Smooth muscle cell (in vitro differentiated cells): ENCODE measurements around the gene KCNK2. TPM values are rescaled to one million over a fixed set of nuclear protein-coding genes. Genes with fewer than 3 reads are reported as not detected.

Source experiments
- DNase-seq: peaks from one replicate; lab custom pipeline; 2025; ENCODE audit not compliant: unreplicated experiment; lab: John Stamatoyannopoulos, UW
- H2AFZ ChIP-seq: fragments of 200-600 bp; sonication (generic); 2 replicates; pipeline ENCODE4 v1.6.0; 2016; ENCODE audit warnings: antibody characterized with exemption, low read depth, mild to moderate bottlenecking
- H3F3A ChIP-seq: fragments of 200-600 bp; sonication (generic); 2 replicates; pipeline ENCODE4 v1.6.0; 2017; ENCODE audit warnings: antibody characterized with exemption, low read depth
- H3K27ac ChIP-seq: fragments of 200-600 bp; sonication (generic); 2 replicates; pipeline ENCODE4 v1.5.1; 2016; ENCODE audit warnings: low read depth, mild to moderate bottlenecking
- H3K27me3 ChIP-seq: fragments of 200-600 bp; sonication (generic); 2 replicates; pipeline ENCODE4 v1.6.1; 2016; ENCODE audit warnings: low read depth, mild to moderate bottlenecking
- H3K36me3 ChIP-seq: fragments of 200-600 bp; sonication (generic); 2 replicates; pipeline ENCODE4 v1.5.1; 2016; ENCODE audit warnings: low read depth
- H3K4me1 ChIP-seq: fragments of 200-600 bp; sonication (generic); 2 replicates; pipeline ENCODE4 v1.5.1; 2016; ENCODE audit warnings: low read depth
- H3K4me2 ChIP-seq: fragments of 200-600 bp; sonication (generic); 2 replicates; pipeline ENCODE4 v1.6.0; 2016; ENCODE audit warnings: mild to moderate bottlenecking
- H3K4me3 ChIP-seq: fragments of 200-600 bp; sonication (generic); 2 replicates; pipeline ENCODE4 v1.5.1; 2016; ENCODE audit warnings: mild to moderate bottlenecking
- H3K79me2 ChIP-seq: fragments of 200-600 bp; sonication (generic); 2 replicates; pipeline ENCODE4 v1.6.0; 2016; ENCODE audit warnings: low read depth, mild to moderate bottlenecking
- H3K9ac ChIP-seq: fragments of 200-600 bp; sonication (generic); 2 replicates; pipeline ENCODE4 v1.6.0; 2016; ENCODE audit warnings: low read depth
- H3K9me3 ChIP-seq: fragments of 200-600 bp; sonication (generic); replicated peaks from 2 replicates; pipeline ENCODE4 v1.5.1; 2016; ENCODE audit warnings: low read depth
- H4K20me1 ChIP-seq: fragments of 200-600 bp; sonication (generic); 2 replicates; pipeline ENCODE4 v1.6.0; 2016; ENCODE audit warnings: low read depth
- WGBS: methylation state at CpG from one replicate; pipeline ENCODE4 v1.1.7; 2016; ENCODE audit warnings: low lambda C conversion rate; 5-methylcytosine and 5-hydroxymethylcytosine counted together
- polyA plus RNA-seq: library from polyadenylated mRNA; unstranded; fragments of >200 nt; fragmentation: Nextera tagmentation; extraction: Ambion mirVana; gene quantifications from 2 replicates; pipeline ENCODE4 v1.2.1, GENCODE V29; 2016
- total RNA-seq: library from RNA; depleted of rRNA; stranded (reverse); fragments of >200 nt; gene quantifications from 2 replicates; pipeline ENCODE4 v1.2.3, GENCODE V29; 2014
- TF ChIP-seq, protein P1 (sequence below): fragments of 200-600 bp; sonication (generic); IDR thresholded peaks from 2 replicates; pipeline ENCODE4 v1.5.1; 2017; ENCODE audit warnings: borderline replicate concordance, mild to moderate bottlenecking, antibody characterized with exemption; ENCODE audit not compliant: insufficient read depth, poor library complexity, severe bottlenecking

Gene KCNK2
- total and polyA plus RNA-seq, 2 experiments from 2014 or later: not detected

GRCh38 chr1:215276582-215276981, 194.0 kb downstream of the KCNK2 start:
- no peak for DNase-seq
- Histone ChIP-seq H3K4me3 (no peak overlapping the region), H3K4me1 (no peaks in the 10 kb centered on the region), H3F3A (no peaks in the 10 kb centered on the region), H2AFZ (no peak overlapping the region), H3K4me2 (no peak overlapping the region), H3K9ac (no peak overlapping the region), H3K79me2 (no peaks in the 10 kb centered on the region), H3K27ac (no peak overlapping the region), H3K36me3 (no peaks in the 10 kb centered on the region), H4K20me1 (no peaks in the 10 kb centered on the region), H3K9me3 (no peaks in the 10 kb centered on the region), H3K27me3 (no peaks in the 10 kb centered on the region)
- WGBS: 79% methylated on average over 1 of the region's 1 CpG
- TF ChIP-seq, protein P1, sequence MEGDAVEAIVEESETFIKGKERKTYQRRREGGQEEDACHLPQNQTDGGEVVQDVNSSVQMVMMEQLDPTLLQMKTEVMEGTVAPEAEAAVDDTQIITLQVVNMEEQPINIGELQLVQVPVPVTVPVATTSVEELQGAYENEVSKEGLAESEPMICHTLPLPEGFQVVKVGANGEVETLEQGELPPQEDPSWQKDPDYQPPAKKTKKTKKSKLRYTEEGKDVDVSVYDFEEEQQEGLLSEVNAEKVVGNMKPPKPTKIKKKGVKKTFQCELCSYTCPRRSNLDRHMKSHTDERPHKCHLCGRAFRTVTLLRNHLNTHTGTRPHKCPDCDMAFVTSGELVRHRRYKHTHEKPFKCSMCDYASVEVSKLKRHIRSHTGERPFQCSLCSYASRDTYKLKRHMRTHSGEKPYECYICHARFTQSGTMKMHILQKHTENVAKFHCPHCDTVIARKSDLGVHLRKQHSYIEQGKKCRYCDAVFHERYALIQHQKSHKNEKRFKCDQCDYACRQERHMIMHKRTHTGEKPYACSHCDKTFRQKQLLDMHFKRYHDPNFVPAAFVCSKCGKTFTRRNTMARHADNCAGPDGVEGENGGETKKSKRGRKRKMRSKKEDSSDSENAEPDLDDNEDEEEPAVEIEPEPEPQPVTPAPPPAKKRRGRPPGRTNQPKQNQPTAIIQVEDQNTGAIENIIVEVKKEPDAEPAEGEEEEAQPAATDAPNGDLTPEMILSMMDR: no peak

DNA sequence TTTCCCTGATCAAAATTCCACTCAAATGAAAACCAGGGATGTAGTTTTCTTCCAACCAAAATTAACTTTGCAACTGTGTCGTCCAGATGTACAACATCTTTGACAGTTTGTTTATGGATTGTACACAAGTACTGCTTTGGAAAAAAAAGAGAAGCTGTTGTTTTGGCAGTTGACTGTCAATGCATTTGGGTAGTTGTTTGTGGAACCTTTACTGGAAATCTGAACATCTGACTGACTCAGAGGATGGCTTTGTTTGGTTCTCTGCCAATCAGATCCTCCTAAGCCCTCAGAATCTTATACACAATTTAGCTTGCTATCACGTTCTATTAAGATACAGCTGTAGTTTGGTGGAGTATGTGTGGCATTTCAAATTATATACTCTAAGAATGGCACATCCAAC, 195.0 kb downstream of the KCNK2 start:
- Histone ChIP-seq H3K4me1 (no peaks in the 10 kb centered on the region), H3F3A (no peaks in the 10 kb centered on the region), H3K4me3 (no peak overlapping the region), H3K4me2 (no peak overlapping the region), H3K27me3 (no peaks in the 10 kb centered on the region), H3K36me3 (no peaks in the 10 kb centered on the region), H3K27ac (no peak overlapping the region), H3K79me2 (no peaks in the 10 kb centered on the region), H2AFZ (no peak overlapping the region), H3K9ac (no peak overlapping the region), H4K20me1 (no peaks in the 10 kb centered on the region), H3K9me3 (no peaks in the 10 kb centered on the region)
- TF ChIP-seq, protein P1: no peak
- no peak for DNase-seq
- WGBS: 68% methylated on average over 2 of the region's 2 CpGs

GRCh38 chr1:215279682-215280081, 197.1 kb downstream of the KCNK2 start:
- DNase-seq: no peak
- TF ChIP-seq, protein P1: no peak
- Histone ChIP-seq H3K27ac (no peak overlapping the region), H3K4me3 (no peak overlapping the region), H3K27me3 (no peaks in the 10 kb centered on the region), H3K9me3 (no peaks in the 10 kb centered on the region), H3K4me2 (no peak overlapping the region), H3K9ac (no peak overlapping the region), H3K4me1 (no peaks in the 10 kb centered on the region), H3F3A (no peaks in the 10 kb centered on the region), H3K79me2 (no peaks in the 10 kb centered on the region), H4K20me1 (no peaks in the 10 kb centered on the region), H3K36me3 (no peaks in the 10 kb centered on the region), H2AFZ (no peak overlapping the region)
- 89% methylated on average over 3 of the region's 3 CpGs for WGBS

GRCh38 chr1:215282557-215282956, 200.0 kb downstream of the KCNK2 start:
- Histone ChIP-seq H3K4me3 (no peak overlapping the region), H3K4me1 (no peaks in the 10 kb centered on the region), H3K79me2 (no peaks in the 10 kb centered on the region), H3K9me3 (no peaks in the 10 kb centered on the region), H3K9ac (no peak overlapping the region), H3K27me3 (no peaks in the 10 kb centered on the region), H3K4me2 (no peak overlapping the region), H4K20me1 (no peaks in the 10 kb centered on the region), H2AFZ (no peak overlapping the region), H3K36me3 (no peaks in the 10 kb centered on the region), H3F3A (no peaks in the 10 kb centered on the region), H3K27ac (no peak overlapping the region)
- TF ChIP-seq, protein P1: no peak
- no peak for DNase-seq
- WGBS: 87% methylated on average over 3 of the region's 3 CpGs
